ENCODE results near the gene KIF3A. TPM values are rescaled to one million over a fixed set of nuclear protein-coding genes. Genes with fewer than 3 reads are reported as not detected.

Gene KIF3A
- total and polyA plus RNA-seq, 2 experiments from 2014 or later = 5.4 to 10.5 TPM

DNA sequence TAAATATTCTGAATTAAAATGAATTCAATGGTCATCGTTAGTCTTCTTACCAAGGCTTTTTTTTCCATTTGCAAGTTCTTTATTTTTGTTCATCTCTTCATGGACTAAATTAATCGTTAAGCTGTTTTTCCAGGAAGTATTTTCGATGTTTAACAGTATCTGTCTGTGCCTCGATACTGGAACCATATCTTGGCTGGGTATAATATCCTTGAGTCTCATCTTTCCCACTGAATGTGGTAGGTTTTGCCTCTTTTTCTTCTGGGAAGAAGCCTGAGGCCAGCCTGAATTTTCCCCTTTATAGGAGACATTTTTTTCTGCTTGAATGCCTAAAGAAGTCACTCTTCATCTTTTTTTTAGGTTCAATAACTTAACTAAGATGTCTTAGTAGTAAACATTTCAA lies 43.7 kb upstream of the KIF3A start:
- Histone ChIP-seq H3K27ac (no peak overlapping the region), H3K36me3 (no peaks in the 10 kb centered on the region), H3K4me1 (ENCODE audit: low read depth) (peaks cover 11% of the 10 kb centered on the region), H3K4me3 (no peak overlapping the region), H3K9me3 (ENCODE audit: low read depth) (no peaks in the 10 kb centered on the region), H3K27me3 (peaks cover 54% of the 10 kb centered on the region)
- TF ChIP-seq, protein P1, sequence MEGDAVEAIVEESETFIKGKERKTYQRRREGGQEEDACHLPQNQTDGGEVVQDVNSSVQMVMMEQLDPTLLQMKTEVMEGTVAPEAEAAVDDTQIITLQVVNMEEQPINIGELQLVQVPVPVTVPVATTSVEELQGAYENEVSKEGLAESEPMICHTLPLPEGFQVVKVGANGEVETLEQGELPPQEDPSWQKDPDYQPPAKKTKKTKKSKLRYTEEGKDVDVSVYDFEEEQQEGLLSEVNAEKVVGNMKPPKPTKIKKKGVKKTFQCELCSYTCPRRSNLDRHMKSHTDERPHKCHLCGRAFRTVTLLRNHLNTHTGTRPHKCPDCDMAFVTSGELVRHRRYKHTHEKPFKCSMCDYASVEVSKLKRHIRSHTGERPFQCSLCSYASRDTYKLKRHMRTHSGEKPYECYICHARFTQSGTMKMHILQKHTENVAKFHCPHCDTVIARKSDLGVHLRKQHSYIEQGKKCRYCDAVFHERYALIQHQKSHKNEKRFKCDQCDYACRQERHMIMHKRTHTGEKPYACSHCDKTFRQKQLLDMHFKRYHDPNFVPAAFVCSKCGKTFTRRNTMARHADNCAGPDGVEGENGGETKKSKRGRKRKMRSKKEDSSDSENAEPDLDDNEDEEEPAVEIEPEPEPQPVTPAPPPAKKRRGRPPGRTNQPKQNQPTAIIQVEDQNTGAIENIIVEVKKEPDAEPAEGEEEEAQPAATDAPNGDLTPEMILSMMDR (IDR thresholded peaks at IDR 0.05; ENCODE audit: low read depth, low read length) = no peak
- no peak for DNase-seq (ENCODE audit: low read depth in 1 of 2, low spot score in 1 of 2)

DNA sequence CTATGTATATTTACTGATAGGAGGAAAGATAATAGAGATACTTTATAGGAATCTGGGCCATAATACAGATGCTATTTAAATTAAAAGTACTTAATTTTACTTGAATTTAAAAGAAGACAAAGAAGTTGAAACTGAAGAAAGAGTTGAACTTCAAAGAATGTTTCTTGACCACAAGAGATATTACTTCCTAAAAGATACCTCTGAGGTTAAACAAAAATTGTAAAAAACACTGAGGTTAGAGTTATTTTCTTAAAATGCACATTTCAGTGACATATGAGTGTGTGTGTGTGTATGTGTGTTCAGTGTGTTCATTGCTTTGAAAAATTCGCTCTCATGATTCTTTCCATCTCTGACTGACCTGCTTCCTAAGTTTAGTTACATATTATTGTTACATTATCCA lies 43.2 kb upstream of the KIF3A start:
- no peak overlapping the region for H3K4me3 ChIP-seq

DNA sequence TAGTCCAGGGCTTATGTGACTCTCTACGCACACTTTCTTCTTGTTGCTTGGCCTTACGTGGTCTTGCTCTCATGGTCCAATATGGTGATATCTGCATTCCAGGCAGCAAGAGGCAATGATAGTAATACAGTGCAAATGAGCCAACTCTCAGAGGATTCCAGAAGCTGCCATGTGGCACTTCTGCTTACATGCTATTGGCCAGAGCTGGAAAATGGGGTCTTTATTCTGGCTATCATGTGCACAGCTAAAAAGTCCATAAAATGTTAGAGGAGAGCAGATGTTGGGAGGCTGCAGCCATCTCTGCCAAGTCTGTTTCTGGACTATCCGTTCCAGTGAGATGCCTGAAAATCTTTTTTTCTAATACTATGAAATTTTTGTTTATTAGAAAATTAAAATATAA lies 42.6 kb upstream of the KIF3A start:
- peaks cover 54% of the 10 kb centered on the region for H3K27me3 ChIP-seq
- no peak overlapping the region for H3K4me3 ChIP-seq
- H3K4me1 ChIP-seq (ENCODE audit: low read depth) = peaks cover 8% of the 10 kb centered on the region
- H3K36me3 ChIP-seq = no peaks in the 10 kb centered on the region
- TF ChIP-seq, protein P1 (IDR thresholded peaks at IDR 0.05; ENCODE audit: low read depth, low read length) = no peak
- DNase-seq (ENCODE audit: low read depth in 1 of 2, low spot score in 1 of 2) = no peak
- H3K9me3 ChIP-seq (ENCODE audit: low read depth) = no peaks in the 10 kb centered on the region
- no peak overlapping the region for H3K27ac ChIP-seq

More for the DNA sequence above, 43.2 kb upstream of the KIF3A start:
- H3K9me3 ChIP-seq (ENCODE audit: low read depth) = no peaks in the 10 kb centered on the region
- peaks cover 14% of the 10 kb centered on the region for H3K4me1 ChIP-seq (ENCODE audit: low read depth)
- TF ChIP-seq, protein P1 (IDR thresholded peaks at IDR 0.05; ENCODE audit: low read depth, low read length) = no peak
- peaks cover 54% of the 10 kb centered on the region for H3K27me3 ChIP-seq
- no peak overlapping the region for H3K27ac ChIP-seq
- no peaks in the 10 kb centered on the region for H3K36me3 ChIP-seq
- DNase-seq (ENCODE audit: low read depth in 1 of 2, low spot score in 1 of 2) = no peak

DNA sequence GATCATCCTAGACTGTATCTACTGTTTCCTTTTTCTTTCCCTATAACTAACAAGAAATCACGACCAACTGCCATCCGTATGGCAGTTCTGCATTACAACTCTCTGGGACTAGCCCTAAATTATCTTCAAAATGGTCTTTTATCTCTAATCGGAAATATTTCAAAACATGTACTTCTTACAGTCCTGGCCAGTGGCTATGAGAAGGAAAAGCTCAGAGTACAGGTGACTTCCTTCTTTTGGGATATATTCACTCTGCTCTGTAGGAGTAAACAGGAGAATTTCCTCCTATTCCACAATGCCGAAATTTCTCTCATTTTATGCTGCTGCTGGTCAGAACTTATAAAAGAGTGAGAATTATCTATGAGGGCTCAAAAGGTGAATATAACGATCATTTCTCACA lies 41.5 kb upstream of the KIF3A start:
- H3K27me3 ChIP-seq = peaks cover 54% of the 10 kb centered on the region
- no peak overlapping the region for H3K27ac ChIP-seq
- no peak overlapping the region for H3K4me3 ChIP-seq
- H3K9me3 ChIP-seq (ENCODE audit: low read depth) = no peaks in the 10 kb centered on the region
- no peak for DNase-seq (ENCODE audit: low read depth in 1 of 2, low spot score in 1 of 2)
- TF ChIP-seq, protein P1 (IDR thresholded peaks at IDR 0.05; ENCODE audit: low read depth, low read length) = no peak
- peaks cover 8% of the 10 kb centered on the region for H3K4me1 ChIP-seq (ENCODE audit: low read depth)
- no peaks in the 10 kb centered on the region for H3K36me3 ChIP-seq

DNA sequence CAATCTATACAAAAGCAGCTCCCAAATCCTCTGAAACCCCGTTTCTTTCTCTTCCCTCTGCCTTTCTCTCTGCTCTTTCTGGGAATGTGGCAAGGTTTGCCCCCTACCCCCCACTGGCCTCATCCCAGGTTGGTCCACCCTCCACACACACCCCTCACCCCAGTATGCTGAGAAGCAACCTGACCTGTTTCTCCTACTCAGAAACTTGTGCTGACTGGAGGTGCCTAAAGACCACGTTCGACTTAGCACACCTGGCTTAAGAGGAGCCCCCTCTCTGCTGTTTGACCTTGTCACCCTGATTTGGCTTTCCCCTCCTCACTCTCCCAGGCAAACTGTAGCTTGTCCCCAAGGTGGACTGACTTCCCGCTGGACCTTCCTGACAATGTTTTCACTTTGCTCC lies 40.8 kb upstream of the KIF3A start:
- H3K4me3 ChIP-seq = no peak overlapping the region
- H3K27ac ChIP-seq = no peak overlapping the region
- H3K4me1 ChIP-seq (ENCODE audit: low read depth) = peaks cover 8% of the 10 kb centered on the region
- TF ChIP-seq, protein P1 (IDR thresholded peaks at IDR 0.05; ENCODE audit: low read depth, low read length) = no peak
- H3K27me3 ChIP-seq = peaks cover 54% of the 10 kb centered on the region
- no peaks in the 10 kb centered on the region for H3K36me3 ChIP-seq
- H3K9me3 ChIP-seq (ENCODE audit: low read depth) = no peaks in the 10 kb centered on the region
- DNase-seq (ENCODE audit: low read depth in 1 of 2, low spot score in 1 of 2) = no peak
